Immature natural killer cell (primary cell): ENCODE results near the gene POLL. TPM values are rescaled to one million over a fixed set of nuclear protein-coding genes. Genes with fewer than 3 reads are reported as not detected.

ENCODE experiments used
- DNase-seq, 3 donors: peaks; one replicate each; pipeline ENCODE4 v3.0.0; 2022; ENCODE audit warnings: mixed read lengths in 1 of 3
- H3K27ac Mint-ChIP-seq, 6 donors: one replicate each; pipeline ENCODE4 v1.8.0; 2020; ENCODE audit warnings: mixed read lengths in 6 of 6, mild to moderate bottlenecking in 5 of 6, inconsistent platforms in 4 of 6, moderate library complexity in 3 of 6
- H3K27me3 Mint-ChIP-seq, 3 donors: one replicate each; pipeline ENCODE4 v1.8.0; 2020 to 2021; ENCODE audit warnings: low read depth in 3 of 3, mild to moderate bottlenecking in 3 of 3, mixed read lengths in 3 of 3, moderate library complexity in 3 of 3, inconsistent platforms in 1 of 3
- H3K36me3 Mint-ChIP-seq, 3 donors: one replicate each; pipeline ENCODE4 v1.8.0; 2020; ENCODE audit warnings: mixed read lengths in 3 of 3, inconsistent platforms in 2 of 3, mild to moderate bottlenecking in 2 of 3
- H3K4me1 Mint-ChIP-seq, 2 donors: one replicate each; pipeline ENCODE4 v1.8.0; 2020; ENCODE audit warnings: inconsistent platforms in 2 of 2, mild to moderate bottlenecking in 2 of 2, mixed read lengths in 2 of 2, moderate library complexity in 1 of 2
- H3K4me3 Mint-ChIP-seq, 5 donors: one replicate each; pipeline ENCODE4 v1.8.0; 2020; ENCODE audit warnings: mild to moderate bottlenecking in 5 of 5, mixed read lengths in 5 of 5, inconsistent platforms in 3 of 5, moderate library complexity in 3 of 5
- H3K9me3 Mint-ChIP-seq, 6 donors: one replicate each; pipeline ENCODE4 v1.8.0; 2020; ENCODE audit warnings: mild to moderate bottlenecking in 6 of 6, mixed read lengths in 6 of 6, inconsistent platforms in 4 of 6, moderate library complexity in 3 of 6
- polyA plus RNA-seq, 3 donors: library from polyadenylated mRNA; unstranded; fragments of 300-500 nt; fragmentation: Illumina TruSeq; gene quantifications; one replicate each; pipeline ENCODE4 v1.2.3, GENCODE V29; 2021

The POLL gene
- polyA plus RNA-seq, 3 donors from 2014 or later: 11.7 to 15.5 (median 12.2) TPM

GRCh38 chr10:101558204-101558603, 29.9 kb downstream of the POLL start:
- Mint-ChIP-seq H3K27me3 (peaks cover 6 to 11% (median 10%) of the 10 kb centered on the region in 3 donors), H3K4me1 (peaks cover 20 to 24% of the 10 kb centered on the region in 2 donors), H3K27ac (peak overlapping the region in 1 of 6 donors; percentile 30), H3K4me3 (no peak overlapping the region), H3K9me3 (no peaks in the 10 kb centered on the region), H3K36me3 (peaks cover 7 to 22% (median 14%) of the 10 kb centered on the region in 3 donors)
- DNase-seq: no peak

- Mint-ChIP-seq H3K27me3 (peaks cover 6 to 12% (median 9%) of the 10 kb centered on the region in 3 donors), H3K4me1 (peaks cover 20 to 24% of the 10 kb centered on the region in 2 donors), H3K27ac (peak overlapping the region in 1 of 6 donors; percentile 41), H3K36me3 (peaks cover 13 to 29% (median 18%) of the 10 kb centered on the region in 3 donors), H3K4me3 (no peak overlapping the region), H3K9me3 (no peaks in the 10 kb centered on the region)
- no peak for DNase-seq
Measured at GRCh38 chr10:101557541-101557940, 30.5 kb downstream of the POLL start.

GRCh38 chr10:101552442-101552841, 35.6 kb downstream of the POLL start:
- Mint-ChIP-seq H3K4me3 (no peak overlapping the region), H3K27me3 (peaks cover 0 to 4% (median 2%) of the 10 kb centered on the region in 3 donors), H3K27ac (no peak overlapping the region), H3K4me1 (peaks cover 1 to 5% of the 10 kb centered on the region in 2 donors), H3K36me3 (peaks cover 26 to 48% (median 32%) of the 10 kb centered on the region in 3 donors), H3K9me3 (no peaks in the 10 kb centered on the region)
- DNase-seq: no peak

GRCh38 chr10:101550965-101551364, 37.1 kb downstream of the POLL start:
- Mint-ChIP-seq H3K27ac (no peak overlapping the region), H3K4me1 (no peaks in the 10 kb centered on the region), H3K4me3 (no peak overlapping the region), H3K9me3 (no peaks in the 10 kb centered on the region), H3K27me3 (peaks cover 0 to 4% (median 0%) of the 10 kb centered on the region in 3 donors), H3K36me3 (peaks cover 26 to 57% (median 32%) of the 10 kb centered on the region in 3 donors)
- DNase-seq: no peak

GRCh38 chr10:101545898-101546297, 42.2 kb downstream of the POLL start:
- H3K9me3 Mint-ChIP-seq: no peaks in the 10 kb centered on the region
- H3K27me3 Mint-ChIP-seq: peaks cover 0 to 2% (median 0%) of the 10 kb centered on the region in 3 donors
- no peak overlapping the region for H3K27ac Mint-ChIP-seq
- H3K4me3 Mint-ChIP-seq: no peak overlapping the region
- no peak for DNase-seq
- no peaks in the 10 kb centered on the region for H3K4me1 Mint-ChIP-seq
- peaks cover 4 to 31% (median 10%) of the 10 kb centered on the region in 3 donors for H3K36me3 Mint-ChIP-seq

- Mint-ChIP-seq H3K4me1 (no peaks in the 10 kb centered on the region), H3K9me3 (no peaks in the 10 kb centered on the region), H3K36me3 (peaks cover 15 to 43% (median 16%) of the 10 kb centered on the region in 3 donors), H3K4me3 (no peak overlapping the region), H3K27me3 (peaks cover 0 to 3% (median 0%) of the 10 kb centered on the region in 3 donors), H3K27ac (no peak overlapping the region)
- no peak for DNase-seq
Measured at GRCh38 chr10:101538446-101538845, 49.6 kb downstream of the POLL start.

GRCh38 chr10:101536800-101537199, 51.3 kb downstream of the POLL start:
- Mint-ChIP-seq H3K9me3 (no peaks in the 10 kb centered on the region), H3K27ac (no peak overlapping the region), H3K4me3 (no peak overlapping the region), H3K4me1 (no peaks in the 10 kb centered on the region), H3K27me3 (peaks cover 0 to 3% (median 0%) of the 10 kb centered on the region in 3 donors), H3K36me3 (peaks cover 26 to 53% (median 27%) of the 10 kb centered on the region in 3 donors)
- DNase-seq: peak in 2 of 3 donors; percentile 6 to 11

GRCh38 chr10:101535949-101536348, 52.1 kb downstream of the POLL start:
- Mint-ChIP-seq H3K9me3 (no peaks in the 10 kb centered on the region), H3K4me3 (no peak overlapping the region), H3K27me3 (peaks cover 0 to 3% (median 0%) of the 10 kb centered on the region in 3 donors), H3K4me1 (no peaks in the 10 kb centered on the region), H3K36me3 (peaks cover 26 to 53% (median 27%) of the 10 kb centered on the region in 3 donors), H3K27ac (no peak overlapping the region)
- DNase-seq: no peak

- H3K27me3 Mint-ChIP-seq: no peaks in the 10 kb centered on the region
- peaks cover 24 to 40% (median 28%) of the 10 kb centered on the region in 3 donors for H3K36me3 Mint-ChIP-seq
- no peak overlapping the region for H3K27ac Mint-ChIP-seq
- H3K4me3 Mint-ChIP-seq: no peak overlapping the region
- H3K9me3 Mint-ChIP-seq: no peaks in the 10 kb centered on the region
- DNase-seq: no peak
- H3K4me1 Mint-ChIP-seq: no peaks in the 10 kb centered on the region
Measured at GRCh38 chr10:101529725-101530553, 58.1 kb downstream of the POLL start.

- Mint-ChIP-seq H3K9me3 (no peaks in the 10 kb centered on the region), H3K4me1 (no peaks in the 10 kb centered on the region), H3K36me3 (peaks cover 18 to 33% (median 23%) of the 10 kb centered on the region in 3 donors), H3K4me3 (no peak overlapping the region), H3K27me3 (no peaks in the 10 kb centered on the region), H3K27ac (no peak overlapping the region)
- DNase-seq: no peak
Measured at GRCh38 chr10:101529207-101529606, 58.9 kb downstream of the POLL start.

Other genes starting within 250 kb of the POLL start
- gene BTRC, start 234.1 kb downstream of the POLL start, polyA plus RNA-seq: 1 to 10 TPM; 3.7 to 9.0 (median 7.4) TPM
- 1 to 10 TPM in 2 of 3 donors, not detected in 1; 2.1 to 2.8 TPM for gene DPCD, start 64 bp upstream of the POLL start, polyA plus RNA-seq
- gene FBXW4, start 106.9 kb upstream of the POLL start, polyA plus RNA-seq: 1 to 10 TPM; 3.8 to 9.7 (median 6.1) TPM
- gene FGF8, start 187.9 kb upstream of the POLL start, polyA plus RNA-seq: not detected
- 1 to 10 TPM; 1.5 to 8.8 (median 4.7) TPM for gene NPM3, start 195.2 kb upstream of the POLL start, polyA plus RNA-seq
- gene OGA, start 230.2 kb upstream of the POLL start, polyA plus RNA-seq: 10 to 100 TPM; 32.0 to 57.0 (median 46.6) TPM